Stomach (tissue), 4 donors: Measurements from ENCODE around the gene KRT6C.

Experiments
- CTCF ChIP-seq, 7 experiments: fragments of 450-650 bp in 4 of 7; fragments of 200-600 bp in 3 of 7; sonication (generic) in 3 of 7; IDR thresholded peaks; one replicate each; pipeline ENCODE4 v1.5.1; 2016 to 2019; ENCODE audit warnings: antibody characterized with exemption in 7 of 7, control low read depth in 2 of 7, mild to moderate bottlenecking in 1 of 7
- EP300 ChIP-seq: sonication (generic); formaldehyde crosslinking; IDR thresholded peaks from one replicate; pipeline ENCODE4 v1.6.1; 2017; ENCODE audit warnings: antibody characterized with exemption
- POLR2A ChIP-seq, 4 donors: fragments of 450-650 bp; IDR thresholded peaks; one replicate each; pipeline ENCODE4 v1.6.1; 2016; ENCODE audit warnings: antibody characterized with exemption in 4 of 4, control low read depth in 2 of 4, mild to moderate bottlenecking in 1 of 4, moderate library complexity in 1 of 4
- POLR2AphosphoS5 ChIP-seq, 3 donors: sonication (generic); formaldehyde crosslinking; IDR thresholded peaks; one replicate each; pipeline ENCODE4 v1.6.1; 2016; ENCODE audit warnings: antibody characterized with exemption in 3 of 3

- TF ChIP-seq CTCF (IDR thresholded peaks at IDR 0.05) (no peak), EP300 (no peak), POLR2A (IDR thresholded peaks at IDR 0.05) (no peak), POLR2AphosphoS5 (IDR thresholded peaks at IDR 0.05) (no peak)
Observed at GRCh38 chr12:52486166-52487105, 12.8 kb upstream of the KRT6C start.
